HG02623 (cell line): ENCODE data around the gene CLASRP.

Experiments used
- ATAC-seq: cut with Tn5 transposase; IDR thresholded peaks from one replicate; pipeline ENCODE4 v1.9.1; 2021; ENCODE audit warnings: moderate library complexity; ENCODE audit not compliant: unreplicated experiment

CLASRP gene

DNA sequence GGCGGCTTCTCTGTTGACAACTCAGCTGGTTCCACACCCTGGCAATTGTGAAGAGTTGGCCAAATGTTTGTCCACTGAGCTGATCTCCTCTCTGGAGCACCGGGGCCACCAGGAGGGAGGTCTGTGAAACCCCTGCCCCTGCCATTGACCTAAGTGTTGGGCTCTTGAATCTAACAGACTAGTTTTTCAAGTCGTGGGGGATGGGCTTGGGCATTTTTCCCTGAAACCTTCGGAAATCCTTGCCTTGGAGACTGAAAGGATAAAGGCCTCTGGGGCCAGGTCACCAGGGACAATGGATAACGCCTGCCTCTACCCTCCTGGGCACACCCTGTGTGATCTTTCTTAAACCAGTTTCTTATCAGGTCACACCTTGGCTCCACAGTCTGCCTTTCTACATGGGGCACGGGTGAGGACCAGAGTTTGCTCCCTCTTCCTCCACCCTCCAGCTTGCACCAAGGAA lies 41.1 kb downstream of the CLASRP start:
- no peak for ATAC-seq

DNA sequence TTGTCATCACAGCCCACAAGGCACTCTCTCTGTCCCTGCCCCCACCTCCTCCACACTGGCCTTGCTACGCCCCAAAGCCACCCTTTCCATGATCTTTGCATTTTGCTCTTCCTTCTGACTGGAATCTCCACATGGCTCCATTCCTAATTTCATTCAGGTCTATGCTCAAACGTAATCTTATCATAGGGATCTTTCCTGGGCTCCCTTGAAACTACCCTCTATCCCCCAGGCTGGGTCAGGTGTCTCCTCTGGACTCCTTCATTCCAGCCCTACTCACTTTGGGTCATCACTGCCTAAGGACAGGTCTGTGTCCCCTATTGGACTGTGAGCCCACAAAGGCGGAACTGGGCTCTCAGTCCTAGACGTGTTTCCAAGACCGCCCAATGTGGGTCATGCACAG lies 43.3 kb downstream of the CLASRP start:
- no peak for ATAC-seq

DNA sequence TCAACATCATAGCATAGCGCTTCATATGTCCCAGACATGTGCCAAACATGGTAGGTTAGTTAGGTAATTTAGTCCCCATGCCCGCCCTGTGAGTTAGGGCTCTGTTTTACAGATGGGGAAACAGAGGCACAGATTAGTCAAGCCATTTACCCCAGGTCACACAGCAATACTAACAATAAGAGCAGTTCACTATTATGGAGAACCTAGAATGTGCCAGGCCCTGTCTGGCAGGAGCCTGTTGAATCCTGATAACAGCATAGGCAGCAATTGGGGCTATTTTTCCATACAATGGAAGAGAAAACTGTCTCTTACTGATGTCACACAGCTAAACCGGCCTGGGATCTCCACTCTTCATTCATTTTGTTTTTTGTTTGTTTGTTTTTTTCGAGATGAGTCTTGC lies 47.6 kb downstream of the CLASRP start:
- no peak for ATAC-seq

DNA sequence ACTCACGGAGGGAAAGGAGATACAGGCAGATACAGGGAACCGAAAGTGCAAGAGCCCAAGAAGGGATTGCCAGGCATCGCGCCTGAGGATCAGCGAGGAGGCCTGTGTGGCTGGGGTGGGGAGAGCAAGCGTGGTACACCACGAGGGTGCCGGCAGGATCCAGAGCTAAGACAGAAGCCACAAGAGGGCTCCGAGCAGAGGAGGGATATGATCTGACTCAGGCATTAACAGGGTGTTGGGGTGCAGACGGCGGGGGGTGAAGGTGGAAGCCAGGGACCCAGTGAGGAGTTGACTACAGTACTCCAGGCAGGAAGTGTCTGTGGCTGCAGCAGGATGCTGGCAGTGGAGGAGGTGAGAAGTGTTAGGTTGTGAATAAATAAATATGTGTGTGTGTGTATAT lies 48.7 kb downstream of the CLASRP start:
- ATAC-seq = no peak

DNA sequence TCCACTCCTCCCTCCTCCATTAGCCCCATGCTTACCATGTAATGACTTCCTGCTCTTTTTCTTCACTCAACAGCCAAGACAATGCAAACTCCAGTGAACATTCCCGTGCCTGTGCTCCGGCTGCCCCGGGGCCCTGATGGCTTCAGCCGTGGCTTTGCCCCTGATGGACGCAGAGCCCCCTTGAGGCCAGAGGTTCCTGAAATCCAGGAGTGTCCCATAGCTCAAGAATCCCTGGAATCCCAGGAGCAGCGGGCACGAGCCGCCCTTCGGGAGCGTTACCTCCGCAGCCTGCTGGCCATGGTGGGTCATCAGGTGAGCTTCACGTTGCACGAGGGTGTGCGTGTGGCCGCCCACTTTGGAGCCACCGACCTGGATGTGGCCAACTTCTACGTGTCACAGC lies 51.2 kb downstream of the CLASRP start:
- ATAC-seq = no peak

DNA sequence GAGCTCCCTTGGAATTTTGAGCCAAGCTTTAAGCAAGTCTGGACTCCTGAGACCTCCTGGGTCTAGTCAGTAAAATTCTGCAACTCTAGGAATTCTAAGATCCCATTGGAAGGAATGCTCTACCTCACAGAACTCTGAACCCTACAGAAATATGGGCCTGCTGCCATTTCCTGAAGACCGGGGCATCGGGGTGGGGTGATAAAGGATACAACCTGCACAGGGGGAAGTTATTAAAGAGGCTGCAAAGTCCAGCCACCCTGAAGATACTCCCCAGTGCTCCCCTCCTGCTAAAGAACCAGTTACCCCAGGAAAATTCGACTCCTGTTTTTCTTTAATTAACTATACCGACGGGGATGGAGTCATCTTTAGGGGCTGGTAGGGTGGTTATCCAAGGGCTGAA lies 51.8 kb downstream of the CLASRP start:
- no peak for ATAC-seq

GRCh38 chr19:45091031-45091923 lies 52.4 kb downstream of the CLASRP start:
- peak; percentile 55 for ATAC-seq

GRCh38 chr19:45092747-45093678 lies 54.2 kb downstream of the CLASRP start, which contains the start of gene PPP1R37:
TSS of gene PPP1R37 (plus strand) at chr19:45093179. CDS start at chr19:45093326, 147 bp downstream.
- peak; percentile 52 for ATAC-seq

- ATAC-seq = no peak
Observed at GRCh38 chr19:45094137-45094536, 55.3 kb downstream of the CLASRP start.

- ATAC-seq = no peak
Observed at GRCh38 chr19:45094707-45095106, 55.9 kb downstream of the CLASRP start.

- no peak for ATAC-seq
Observed at GRCh38 chr19:45095496-45096413, 56.9 kb downstream of the CLASRP start.

GRCh38 chr19:45096700-45097099 lies 57.9 kb downstream of the CLASRP start:
- no peak for ATAC-seq

DNA sequence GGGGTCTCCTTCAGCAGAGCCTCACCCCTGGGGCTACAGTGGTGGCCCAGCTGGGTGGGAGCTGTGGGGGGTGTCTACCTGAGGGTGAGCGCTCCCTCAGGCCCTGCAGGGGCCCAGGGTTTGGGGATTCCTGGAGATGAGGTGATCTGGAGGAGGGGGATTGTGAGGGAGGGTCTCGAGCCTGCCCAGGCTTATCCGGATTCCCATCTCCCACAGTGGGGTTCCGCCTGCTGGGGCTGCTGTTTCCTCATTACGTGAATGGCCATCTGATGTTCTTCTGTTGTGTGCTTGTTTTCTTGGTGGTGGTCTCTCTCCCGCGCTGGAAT lies 58.6 kb downstream of the CLASRP start:
- no peak for ATAC-seq

DNA sequence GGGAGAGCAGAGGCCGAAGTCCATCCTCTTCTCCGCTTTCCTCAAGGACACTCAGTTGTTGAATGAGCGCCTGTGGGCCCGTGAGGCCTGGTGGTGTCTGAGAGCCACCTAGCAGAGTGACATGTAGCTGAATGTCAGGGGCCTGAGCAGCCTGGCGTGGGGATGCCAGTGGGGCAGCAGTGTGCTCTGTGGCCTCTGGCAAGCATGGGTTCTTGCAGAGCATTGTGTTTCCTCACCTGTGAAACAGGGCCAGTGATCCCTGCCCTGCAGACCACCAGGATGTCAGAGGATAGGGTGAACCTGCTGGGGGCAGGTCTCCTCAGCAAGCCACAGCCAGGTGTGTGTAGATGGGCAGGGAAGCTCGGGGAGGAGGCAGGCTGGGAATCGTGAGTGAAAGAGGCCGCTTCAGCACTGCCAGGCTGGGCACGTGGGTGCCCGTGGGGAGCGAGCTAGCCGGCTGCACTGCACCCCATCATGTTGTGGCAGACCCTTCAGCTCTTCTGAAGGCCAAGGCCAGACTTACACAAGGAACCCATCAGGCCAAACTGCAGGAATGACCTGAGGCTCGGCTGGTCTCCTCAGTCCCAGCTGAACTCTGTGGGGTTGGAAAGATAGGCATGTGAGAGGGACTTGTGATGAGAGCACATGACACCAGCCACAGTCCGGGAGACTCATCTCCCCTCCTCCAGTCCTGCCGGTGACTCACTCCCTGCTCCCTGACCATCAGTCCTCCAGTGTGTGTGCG lies 59.1 kb downstream of the CLASRP start:
- ATAC-seq = no peak

- no peak for ATAC-seq
Observed at GRCh38 chr19:45098521-45099466, 59.9 kb downstream of the CLASRP start.

DNA sequence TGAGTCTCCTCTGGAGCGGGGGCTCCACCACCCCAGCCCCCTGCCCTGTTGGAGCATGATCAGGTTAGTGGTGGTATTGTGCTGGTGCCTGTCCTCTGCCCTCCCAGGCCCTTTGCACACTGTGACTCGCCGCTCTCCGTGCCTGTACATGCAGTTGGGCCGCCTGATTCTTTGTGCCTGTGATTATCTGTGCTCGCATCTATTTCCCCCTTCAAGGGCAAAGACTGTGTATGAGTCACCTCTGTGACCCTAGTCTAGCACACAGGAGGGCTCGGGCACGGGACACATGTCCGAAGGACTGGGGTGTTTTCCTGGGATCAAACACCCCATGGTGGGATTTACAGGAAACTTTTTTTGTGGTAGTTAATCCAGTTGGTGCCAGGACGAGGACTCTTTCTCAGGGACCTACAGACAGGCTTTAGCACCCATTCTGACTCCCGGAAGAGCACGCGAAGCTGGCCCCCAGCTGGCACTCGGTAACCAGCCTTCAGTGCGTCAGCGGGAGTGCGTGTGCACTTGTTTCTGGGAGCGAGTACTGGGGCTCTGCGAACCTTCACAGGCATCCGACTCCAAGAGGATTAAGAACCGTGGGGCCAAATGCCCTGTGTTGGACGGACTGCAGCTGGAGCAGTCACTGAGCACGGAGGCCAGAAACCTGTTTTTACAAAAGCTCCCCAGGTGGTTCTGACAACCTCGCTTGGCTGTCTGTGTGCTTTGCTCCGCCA lies 60.8 kb downstream of the CLASRP start:
- no peak for ATAC-seq

DNA sequence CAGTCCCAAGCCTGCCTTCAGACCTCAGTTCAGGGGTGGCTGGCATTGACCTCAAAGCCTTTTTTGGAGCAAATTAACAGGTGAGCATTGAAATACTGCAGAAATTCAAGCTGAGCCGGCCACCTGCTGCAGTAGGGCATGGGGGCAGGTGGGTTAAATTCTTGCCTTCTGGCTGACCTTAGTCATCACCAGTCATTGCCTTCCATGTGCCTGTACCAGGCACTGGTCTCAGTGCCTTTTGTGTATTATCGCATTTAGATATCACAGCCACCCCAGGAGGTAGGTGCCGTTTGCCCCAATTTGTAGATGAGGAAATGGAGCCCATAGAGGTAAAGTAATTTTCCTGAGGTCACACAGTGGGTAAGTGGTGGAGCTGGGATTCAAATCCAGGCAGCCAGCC lies 61.4 kb downstream of the CLASRP start:
- ATAC-seq = no peak

- ATAC-seq = no peak
Observed at GRCh38 chr19:45100846-45101252, 62.0 kb downstream of the CLASRP start.
